Suprapubic skin (tissue), 4 donors: ENCODE measurements around the gene RAB19. TPM values are rescaled to one million over a fixed set of nuclear protein-coding genes. Genes with fewer than 3 reads are reported as not detected.
"Not testable (repeated sequence)": the region's sequence is repeated elsewhere in the genome, so short reads cannot be mapped to it uniquely, and the experiment has no call there.

ENCODE experiments used
- DNase-seq, 2 donors: peaks; one replicate each; pipeline ENCODE4 v3.0.0-alpha.2; 2019; ENCODE audit warnings: low spot score in 2 of 2
- H3K27ac ChIP-seq: fragments of 200-600 bp; sonication (generic); one replicate; pipeline ENCODE4 v1.5.1; 2019
- H3K27me3 ChIP-seq: fragments of 200-600 bp; sonication (generic); one replicate; pipeline ENCODE4 v1.5.1; 2019
- H3K36me3 ChIP-seq: fragments of 200-600 bp; sonication (generic); one replicate; pipeline ENCODE4 v1.5.1; 2019
- H3K4me1 ChIP-seq: fragments of 200-600 bp; sonication (generic); one replicate; pipeline ENCODE4 v1.5.1; 2019
- H3K4me3 ChIP-seq: fragments of 200-600 bp; sonication (generic); one replicate; pipeline ENCODE4 v1.5.1; 2019; ENCODE audit warnings: mild to moderate bottlenecking
- H3K9me3 ChIP-seq: fragments of 200-600 bp; sonication (generic); one replicate; pipeline ENCODE4 v1.5.1; 2019
- EP300 ChIP-seq: sonication (generic); formaldehyde crosslinking; IDR thresholded peaks from one replicate; pipeline ENCODE4 v1.6.1; 2017; ENCODE audit warnings: antibody characterized with exemption
- POLR2A ChIP-seq, 2 donors: fragments of 450-650 bp; IDR thresholded peaks; one replicate each; pipeline ENCODE4 v1.6.1; 2017; ENCODE audit warnings: antibody characterized with exemption in 2 of 2, mild to moderate bottlenecking in 2 of 2, moderate library complexity in 2 of 2
- POLR2AphosphoS5 ChIP-seq, 3 donors: sonication (generic); formaldehyde crosslinking; IDR thresholded peaks; one replicate each; pipeline ENCODE4 v1.6.1; 2017; ENCODE audit warnings: antibody characterized with exemption in 3 of 3
- WGBS: methylation state at CpG from one replicate; pipeline ENCODE4 v1.1.5; 2018; 5-methylcytosine and 5-hydroxymethylcytosine counted together
- total RNA-seq, 4 donors: library from RNA; depleted of rRNA; stranded (reverse); fragments of >200 nt; gene quantifications; one replicate each; pipeline ENCODE4 v1.1.0, GENCODE V29; 2016
- TF ChIP-seq, protein P1 (sequence below), 2 donors: fragments of 200-600 bp in 1 of 2; fragments of 450-650 bp in 1 of 2; sonication (generic) in 1 of 2; IDR thresholded peaks; one replicate each; pipeline ENCODE4 v1.5.1; 2016 to 2019; ENCODE audit warnings: antibody characterized with exemption in 2 of 2, mild to moderate bottlenecking in 1 of 2, moderate library complexity in 1 of 2

RAB19 gene
- total RNA-seq, 4 donors from 2014 or later, result 0.89 to 5.3 TPM; not detected in 2

GRCh38 chr7:140447841-140448240 lies 44.0 kb downstream of the RAB19 start:
- Histone ChIP-seq H3K4me3 (no peak overlapping the region), H3K27me3 (no peaks in the 10 kb centered on the region), H3K9me3 (no peaks in the 10 kb centered on the region), H3K36me3 (peaks cover 9% of the 10 kb centered on the region), H3K27ac (no peak overlapping the region), H3K4me1 (no peaks in the 10 kb centered on the region)
- no peak for DNase-seq
- WGBS, result 90% methylated on average over 7 of the region's 7 CpGs
- TF ChIP-seq POLR2AphosphoS5 (IDR thresholded peaks at IDR 0.05) (no peak), POLR2A (IDR thresholded peaks at IDR 0.05) (no peak), EP300 (no peak)
- TF ChIP-seq, protein P1, sequence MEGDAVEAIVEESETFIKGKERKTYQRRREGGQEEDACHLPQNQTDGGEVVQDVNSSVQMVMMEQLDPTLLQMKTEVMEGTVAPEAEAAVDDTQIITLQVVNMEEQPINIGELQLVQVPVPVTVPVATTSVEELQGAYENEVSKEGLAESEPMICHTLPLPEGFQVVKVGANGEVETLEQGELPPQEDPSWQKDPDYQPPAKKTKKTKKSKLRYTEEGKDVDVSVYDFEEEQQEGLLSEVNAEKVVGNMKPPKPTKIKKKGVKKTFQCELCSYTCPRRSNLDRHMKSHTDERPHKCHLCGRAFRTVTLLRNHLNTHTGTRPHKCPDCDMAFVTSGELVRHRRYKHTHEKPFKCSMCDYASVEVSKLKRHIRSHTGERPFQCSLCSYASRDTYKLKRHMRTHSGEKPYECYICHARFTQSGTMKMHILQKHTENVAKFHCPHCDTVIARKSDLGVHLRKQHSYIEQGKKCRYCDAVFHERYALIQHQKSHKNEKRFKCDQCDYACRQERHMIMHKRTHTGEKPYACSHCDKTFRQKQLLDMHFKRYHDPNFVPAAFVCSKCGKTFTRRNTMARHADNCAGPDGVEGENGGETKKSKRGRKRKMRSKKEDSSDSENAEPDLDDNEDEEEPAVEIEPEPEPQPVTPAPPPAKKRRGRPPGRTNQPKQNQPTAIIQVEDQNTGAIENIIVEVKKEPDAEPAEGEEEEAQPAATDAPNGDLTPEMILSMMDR (IDR thresholded peaks at IDR 0.05), result no peak

- Histone ChIP-seq H3K4me3 (no peak overlapping the region), H3K36me3 (peaks cover 20% of the 10 kb centered on the region), H3K9me3 (no peaks in the 10 kb centered on the region), H3K27ac (no peak overlapping the region), H3K4me1 (no peaks in the 10 kb centered on the region), H3K27me3 (no peaks in the 10 kb centered on the region)
- no peak for DNase-seq
- 84% methylated on average over 4 of the region's 4 CpGs for WGBS
- TF ChIP-seq, protein P1 (IDR thresholded peaks at IDR 0.05), result no peak
- TF ChIP-seq POLR2A (IDR thresholded peaks at IDR 0.05), result no peak
- TF ChIP-seq EP300, result no peak
- no peak for TF ChIP-seq POLR2AphosphoS5 (IDR thresholded peaks at IDR 0.05)
Measured at GRCh38 chr7:140448781-140449480, 45.1 kb downstream of the RAB19 start.

DNA sequence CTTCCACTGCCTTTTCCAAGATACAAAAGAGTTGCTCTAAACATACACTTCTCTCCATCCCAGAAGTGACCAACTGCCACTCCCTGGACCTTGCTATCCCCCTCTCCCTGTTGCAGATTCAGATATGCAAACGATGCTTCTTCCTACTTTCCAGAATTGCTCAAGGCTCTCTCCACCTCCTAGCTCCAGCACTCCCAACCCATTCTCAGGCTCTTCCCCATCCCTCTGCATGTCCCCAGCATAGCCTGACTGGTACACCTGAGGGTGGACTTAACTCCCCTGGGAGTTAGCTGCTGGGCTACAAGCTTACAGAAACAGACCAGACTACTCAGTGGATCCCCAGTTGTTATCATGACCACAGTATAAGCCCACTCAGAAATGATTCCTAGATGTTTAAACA lies 47.9 kb downstream of the RAB19 start:
- DNase-seq, result no peak
- peaks cover 48% of the 10 kb centered on the region for H3K36me3 ChIP-seq
- no peaks in the 10 kb centered on the region for H3K9me3 ChIP-seq
- no peak for TF ChIP-seq POLR2A (IDR thresholded peaks at IDR 0.05)
- TF ChIP-seq, protein P1 (IDR thresholded peaks at IDR 0.05), result no peak
- no peak for TF ChIP-seq EP300
- TF ChIP-seq POLR2AphosphoS5 (IDR thresholded peaks at IDR 0.05), result no peak
- WGBS, result 60% methylated on average over 1 of the region's 1 CpG
- H3K4me1 ChIP-seq, result no peaks in the 10 kb centered on the region
- H3K27ac ChIP-seq, result no peak overlapping the region
- no peak overlapping the region for H3K4me3 ChIP-seq
- no peaks in the 10 kb centered on the region for H3K27me3 ChIP-seq

- no peak overlapping the region for H3K4me3 ChIP-seq
- 80% methylated on average over 4 of the region's 4 CpGs for whole genome bisulfite sequencing
- TF ChIP-seq EP300 (no peak), POLR2A (IDR thresholded peaks at IDR 0.05) (no peak), POLR2AphosphoS5 (IDR thresholded peaks at IDR 0.05) (no peak)
- TF ChIP-seq, protein P1 (IDR thresholded peaks at IDR 0.05), result no peak
Measured at GRCh38 chr7:140453273-140453672, 49.4 kb downstream of the RAB19 start.

DNA sequence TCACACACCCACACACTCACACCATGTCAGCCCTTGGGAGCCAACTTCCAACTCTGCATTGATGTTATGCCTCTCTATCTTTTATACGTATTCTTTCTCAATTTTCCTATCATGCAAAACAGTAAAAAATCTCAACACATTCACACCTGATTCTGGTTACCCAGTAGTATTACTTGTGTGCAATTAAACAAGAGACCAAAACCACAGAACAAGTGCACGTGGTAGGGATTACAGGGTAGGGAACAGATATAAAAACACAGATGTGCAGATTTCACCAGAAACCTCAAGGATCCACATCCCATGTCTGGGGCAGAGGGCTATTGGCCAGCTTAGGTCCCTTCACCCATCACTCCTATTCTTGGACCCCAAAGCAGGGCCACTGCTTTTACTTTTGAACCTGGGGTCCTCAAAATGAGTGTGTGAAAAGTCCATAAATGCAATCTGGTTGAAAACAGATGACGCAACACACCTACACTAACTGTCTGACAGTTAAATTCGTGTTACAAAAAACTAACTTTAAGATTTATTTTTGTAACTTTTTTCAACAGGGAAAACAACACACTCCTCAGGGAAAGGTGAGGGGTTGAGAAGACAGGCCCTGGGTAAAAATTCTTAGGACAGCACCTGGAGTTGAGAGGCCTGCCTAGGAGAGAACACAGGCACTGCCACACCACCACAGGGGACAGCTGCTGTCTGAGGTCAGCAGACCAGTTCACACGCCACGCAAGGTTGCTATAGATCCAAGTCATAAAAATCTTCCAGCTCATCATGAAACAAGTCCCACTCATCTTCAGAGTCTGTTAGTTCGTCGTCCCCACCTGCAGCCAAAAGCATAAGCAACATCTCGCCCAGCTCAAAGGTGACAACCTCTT lies 50.2 kb downstream of the RAB19 start:
- 85% methylated on average over 9 of the region's 9 CpGs for WGBS
- not testable (repeated sequence) for H3K4me3 ChIP-seq, H3K4me1 ChIP-seq, DNase-seq, H3K9me3 ChIP-seq, H3K27me3 ChIP-seq, H3K27ac ChIP-seq
- H3K36me3 ChIP-seq, result peaks cover 70% of the 10 kb centered on the region

More at GRCh38 chr7:140453273-140453672, 49.4 kb downstream of the RAB19 start:
- Histone ChIP-seq H3K36me3 (peaks cover 62% of the 10 kb centered on the region), H3K4me1 (no peaks in the 10 kb centered on the region), H3K9me3 (no peaks in the 10 kb centered on the region), H3K27ac (no peak overlapping the region), H3K27me3 (no peaks in the 10 kb centered on the region)
- no peak for DNase-seq
